Skeletal muscle satellite cell (primary cell): Measurements from ENCODE around the gene IL10.

Experiments used
- H3K27me3 ChIP-seq: 2 replicates; pipeline ENCODE4 v1.7.0; 2013; ENCODE audit warnings: low read length; ENCODE audit not compliant: control insufficient read depth, insufficient read depth
- H3K36me3 ChIP-seq: 2 replicates; pipeline ENCODE4 v1.7.0; 2013; ENCODE audit warnings: mild to moderate bottlenecking, control low read depth, low read length; ENCODE audit not compliant: insufficient read depth
- H3K4me1 ChIP-seq: 2 replicates; pipeline ENCODE4 v1.7.0; 2013; ENCODE audit warnings: low read length; ENCODE audit not compliant: control insufficient read depth, insufficient read depth
- H3K4me2 ChIP-seq: 2 replicates; pipeline ENCODE4 v1.7.0; 2013; ENCODE audit warnings: mild to moderate bottlenecking, low read length
- H3K4me3 ChIP-seq: 2 replicates; pipeline ENCODE4 v1.7.0; 2013; ENCODE audit warnings: low read length
- H3K9ac ChIP-seq: 2 replicates; pipeline ENCODE4 v1.7.0; 2013; ENCODE audit warnings: mild to moderate bottlenecking, low read depth, low read length, moderate library complexity
- H3K9me3 ChIP-seq: replicated peaks from 2 replicates; pipeline ENCODE4 v1.7.0; 2013; ENCODE audit warnings: mild to moderate bottlenecking, control low read depth, low read length

IL10 gene

DNA sequence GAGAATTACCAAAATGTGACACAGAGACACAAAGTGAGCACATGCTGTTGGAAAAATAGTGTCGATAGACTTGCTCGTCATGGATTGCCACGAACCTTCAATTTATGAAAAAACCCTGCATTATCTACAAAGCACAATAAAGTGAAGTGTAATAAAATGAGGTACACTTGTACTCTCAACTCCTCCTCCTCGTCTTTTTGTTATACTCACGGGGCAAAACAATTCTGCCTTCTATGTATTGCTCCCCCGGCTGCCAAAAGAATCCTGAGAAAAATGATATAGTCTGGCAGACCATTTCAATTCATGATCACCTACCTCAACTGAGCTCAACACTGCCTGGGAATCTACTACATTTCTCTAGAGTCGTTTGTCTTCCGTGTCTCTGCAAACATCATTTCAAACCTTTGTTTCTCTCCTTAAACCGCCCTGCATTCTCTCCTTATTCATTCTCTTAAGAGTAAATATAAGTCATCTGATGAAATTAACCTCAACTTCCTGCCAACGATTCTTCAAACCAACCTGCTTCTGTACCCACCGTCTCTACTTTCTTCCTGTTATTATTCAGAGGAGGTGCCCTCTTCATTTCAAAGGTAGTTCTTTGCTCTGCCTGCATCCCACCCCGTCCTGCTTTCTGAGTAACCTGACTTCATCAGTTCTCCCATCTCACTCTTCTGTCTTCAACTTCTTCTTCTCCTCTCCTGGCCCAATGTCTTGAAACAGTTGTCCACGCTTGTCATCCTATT is 14.6 kb downstream of the IL10 start:
- H3K4me1 ChIP-seq: no peaks in the 10 kb centered on the region
- peaks cover 21% of the 10 kb centered on the region for H3K27me3 ChIP-seq
- no peak overlapping the region for H3K9ac ChIP-seq
- H3K4me3 ChIP-seq: no peak overlapping the region
- no peak overlapping the region for H3K4me2 ChIP-seq
- no peaks in the 10 kb centered on the region for H3K9me3 ChIP-seq
- H3K36me3 ChIP-seq: no peaks in the 10 kb centered on the region

- Histone ChIP-seq H3K27me3 (peaks cover 23% of the 10 kb centered on the region), H3K9ac (no peak overlapping the region), H3K4me1 (no peaks in the 10 kb centered on the region), H3K4me3 (no peak overlapping the region), H3K36me3 (no peaks in the 10 kb centered on the region), H3K4me2 (no peak overlapping the region), H3K9me3 (no peaks in the 10 kb centered on the region)
These were observed 18.3 kb downstream of the IL10 start for GRCh38 chr1:206754011-206754410.

DNA sequence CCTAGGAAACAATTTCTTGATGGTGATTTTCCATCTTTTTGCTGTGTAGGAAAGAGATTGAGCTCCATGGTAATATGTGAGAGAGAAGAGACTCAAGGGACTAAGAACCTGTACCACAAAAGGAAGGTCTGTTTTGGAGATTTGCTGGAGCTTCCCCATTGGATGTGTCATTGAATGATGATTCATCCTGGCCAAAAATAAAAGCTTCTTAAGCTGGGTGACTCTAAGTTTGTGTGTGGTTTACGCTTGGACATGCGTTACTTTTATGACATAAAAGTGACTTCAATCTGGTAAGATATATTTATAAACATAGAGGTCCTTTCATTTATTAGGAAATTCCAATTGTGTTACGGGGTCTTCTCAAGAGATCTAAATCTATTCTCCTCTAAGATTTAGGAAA is 19.2 kb downstream of the IL10 start:
- H3K36me3 ChIP-seq: no peaks in the 10 kb centered on the region
- no peaks in the 10 kb centered on the region for H3K9me3 ChIP-seq
- no peak overlapping the region for H3K4me2 ChIP-seq
- H3K4me3 ChIP-seq: no peak overlapping the region
- H3K9ac ChIP-seq: no peak overlapping the region
- H3K27me3 ChIP-seq: peaks cover 23% of the 10 kb centered on the region
- H3K4me1 ChIP-seq: no peaks in the 10 kb centered on the region

GRCh38 chr1:206752481-206752880 is 19.8 kb downstream of the IL10 start:
- peaks cover 23% of the 10 kb centered on the region for H3K27me3 ChIP-seq
- H3K9me3 ChIP-seq: no peaks in the 10 kb centered on the region
- H3K4me3 ChIP-seq: no peak overlapping the region
- no peaks in the 10 kb centered on the region for H3K4me1 ChIP-seq
- no peaks in the 10 kb centered on the region for H3K36me3 ChIP-seq
- no peak overlapping the region for H3K9ac ChIP-seq
- no peak overlapping the region for H3K4me2 ChIP-seq

DNA sequence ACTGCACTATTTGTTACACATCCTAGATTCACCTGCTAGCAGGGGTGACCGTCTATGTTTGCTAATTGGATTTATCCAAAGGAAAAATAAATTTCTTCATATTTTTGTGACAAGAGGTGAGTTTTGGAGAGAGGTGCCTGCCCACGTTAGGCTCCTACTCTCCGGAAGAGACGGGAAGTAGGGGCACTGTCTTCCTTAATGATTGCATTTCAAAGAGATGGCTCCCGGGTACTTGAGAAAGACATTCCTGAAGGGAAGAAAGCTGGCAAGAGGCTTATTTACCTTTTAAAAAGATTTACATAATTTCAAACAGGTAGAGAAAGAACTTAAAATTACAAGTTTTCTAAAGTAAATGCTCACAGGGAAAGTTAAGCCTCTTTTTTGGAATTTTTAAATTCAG is 20.4 kb downstream of the IL10 start:
- H3K4me2 ChIP-seq: no peak overlapping the region

DNA sequence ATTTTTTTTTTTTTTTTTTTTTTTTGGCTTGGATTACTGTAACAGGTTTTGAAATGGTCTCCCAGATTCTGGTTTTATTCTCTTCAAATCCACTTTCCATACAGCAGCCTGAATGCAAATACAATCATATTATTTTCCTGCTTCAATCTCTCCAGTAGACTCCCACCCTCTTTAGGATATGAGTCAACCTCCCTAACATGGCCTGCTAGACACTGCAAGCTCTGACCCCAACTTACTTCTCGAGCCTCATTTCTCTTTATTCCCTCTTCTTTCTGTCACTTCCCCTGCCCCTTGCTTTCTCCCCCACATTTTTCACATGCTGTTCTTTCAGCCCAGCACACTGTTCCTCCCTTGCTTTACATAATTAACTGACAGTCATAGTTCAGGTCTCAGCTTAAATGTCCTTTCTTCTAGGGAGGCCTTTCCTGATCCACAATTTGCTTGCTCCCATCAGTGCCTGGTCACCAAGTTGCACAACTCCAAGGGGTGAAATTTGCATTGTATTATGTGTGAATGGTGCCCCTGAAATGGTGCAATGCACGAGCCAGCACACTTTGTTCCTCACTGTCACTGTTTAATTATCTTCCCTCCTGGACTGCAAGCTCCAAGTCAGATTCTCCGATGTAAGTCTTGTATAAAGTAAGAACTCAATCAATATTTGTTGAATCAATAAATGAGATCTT is 23.8 kb downstream of the IL10 start:
- H3K9me3 ChIP-seq: no peaks in the 10 kb centered on the region
- H3K9ac ChIP-seq: no peak overlapping the region
- H3K4me1 ChIP-seq: no peaks in the 10 kb centered on the region
- H3K27me3 ChIP-seq: peaks cover 13% of the 10 kb centered on the region
- H3K4me3 ChIP-seq: no peak overlapping the region
- no peak overlapping the region for H3K4me2 ChIP-seq
- H3K36me3 ChIP-seq: no peaks in the 10 kb centered on the region

More for the DNA sequence above, 20.4 kb downstream of the IL10 start:
- Histone ChIP-seq H3K27me3 (peaks cover 20% of the 10 kb centered on the region), H3K36me3 (no peaks in the 10 kb centered on the region), H3K4me1 (no peaks in the 10 kb centered on the region), H3K4me3 (no peak overlapping the region), H3K9me3 (no peaks in the 10 kb centered on the region), H3K9ac (no peak overlapping the region)

DNA sequence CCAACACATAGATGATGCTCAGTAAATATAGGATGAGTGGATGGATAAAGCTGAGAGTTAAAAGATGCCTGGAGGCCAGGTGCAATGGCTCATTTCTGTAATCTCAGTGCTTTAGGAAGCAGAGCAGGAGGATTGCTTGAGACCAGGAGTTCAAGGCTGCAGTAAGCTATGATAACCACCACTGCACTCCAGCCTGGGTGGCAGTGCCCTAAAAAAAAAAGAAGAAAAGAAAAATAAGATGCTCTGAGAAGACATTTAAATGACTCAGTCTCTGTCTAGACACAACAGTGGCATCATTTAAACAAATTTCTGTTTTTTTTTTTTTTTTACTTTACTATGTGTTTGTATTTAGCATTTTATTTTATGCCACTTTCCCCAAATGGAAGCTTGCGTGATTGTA is 27.0 kb downstream of the IL10 start:
- Histone ChIP-seq H3K4me3 (no peak overlapping the region), H3K27me3 (peaks cover 8% of the 10 kb centered on the region), H3K36me3 (no peaks in the 10 kb centered on the region), H3K4me2 (no peak overlapping the region), H3K9ac (no peak overlapping the region), H3K9me3 (no peaks in the 10 kb centered on the region), H3K4me1 (no peaks in the 10 kb centered on the region)

GRCh38 chr1:206744683-206745082 is 27.6 kb downstream of the IL10 start:
- no peak overlapping the region for H3K9ac ChIP-seq
- H3K4me3 ChIP-seq: no peak overlapping the region
- H3K4me1 ChIP-seq: no peaks in the 10 kb centered on the region
- H3K9me3 ChIP-seq: no peaks in the 10 kb centered on the region
- no peaks in the 10 kb centered on the region for H3K36me3 ChIP-seq
- H3K27me3 ChIP-seq: peaks cover 5% of the 10 kb centered on the region
- no peak overlapping the region for H3K4me2 ChIP-seq

DNA sequence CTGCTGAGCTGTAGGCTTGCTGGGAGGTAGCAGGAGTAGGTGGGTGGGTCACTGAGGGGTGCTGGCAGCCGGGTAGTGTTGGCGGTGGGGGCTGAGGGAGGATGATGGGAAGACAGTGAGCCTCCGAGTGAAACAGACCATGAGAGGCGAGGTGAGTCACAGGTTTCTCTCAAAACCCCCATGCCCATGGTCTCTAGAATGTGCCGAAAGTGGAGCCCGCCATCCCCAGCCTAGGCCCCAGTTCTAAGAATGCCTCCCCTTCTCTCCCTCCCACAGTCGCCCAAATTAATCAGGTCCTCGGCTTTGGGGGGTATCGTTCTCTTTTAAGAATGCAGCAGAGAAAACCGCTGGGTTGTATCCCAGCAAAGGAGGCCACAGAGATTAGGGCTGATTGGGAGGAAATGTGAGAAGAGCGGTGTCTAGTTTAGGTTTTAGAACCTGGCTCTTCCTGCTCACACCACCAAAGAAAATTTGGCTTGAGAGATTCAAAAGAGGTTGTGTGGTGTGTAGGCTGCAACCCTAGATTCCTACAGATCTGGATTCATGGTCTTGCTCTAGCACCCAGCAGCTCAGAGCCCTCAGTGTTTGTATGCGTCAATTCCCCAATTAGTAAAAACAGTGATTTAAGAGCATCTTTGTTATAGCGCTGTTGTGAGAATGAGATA is 29.4 kb downstream of the IL10 start:
- H3K27me3 ChIP-seq: no peaks in the 10 kb centered on the region
- no peak overlapping the region for H3K9ac ChIP-seq
- H3K4me1 ChIP-seq: no peaks in the 10 kb centered on the region
- no peaks in the 10 kb centered on the region for H3K36me3 ChIP-seq
- H3K4me2 ChIP-seq: no peak overlapping the region
- H3K9me3 ChIP-seq: no peaks in the 10 kb centered on the region
- no peak overlapping the region for H3K4me3 ChIP-seq

- no peaks in the 10 kb centered on the region for H3K4me1 ChIP-seq
- no peaks in the 10 kb centered on the region for H3K9me3 ChIP-seq
- no peak overlapping the region for H3K9ac ChIP-seq
- H3K36me3 ChIP-seq: peaks cover 5% of the 10 kb centered on the region
- no peaks in the 10 kb centered on the region for H3K27me3 ChIP-seq
- H3K4me3 ChIP-seq: no peak overlapping the region
- H3K4me2 ChIP-seq: no peak overlapping the region
These were observed 31.1 kb downstream of the IL10 start for GRCh38 chr1:206741142-206741701.

DNA sequence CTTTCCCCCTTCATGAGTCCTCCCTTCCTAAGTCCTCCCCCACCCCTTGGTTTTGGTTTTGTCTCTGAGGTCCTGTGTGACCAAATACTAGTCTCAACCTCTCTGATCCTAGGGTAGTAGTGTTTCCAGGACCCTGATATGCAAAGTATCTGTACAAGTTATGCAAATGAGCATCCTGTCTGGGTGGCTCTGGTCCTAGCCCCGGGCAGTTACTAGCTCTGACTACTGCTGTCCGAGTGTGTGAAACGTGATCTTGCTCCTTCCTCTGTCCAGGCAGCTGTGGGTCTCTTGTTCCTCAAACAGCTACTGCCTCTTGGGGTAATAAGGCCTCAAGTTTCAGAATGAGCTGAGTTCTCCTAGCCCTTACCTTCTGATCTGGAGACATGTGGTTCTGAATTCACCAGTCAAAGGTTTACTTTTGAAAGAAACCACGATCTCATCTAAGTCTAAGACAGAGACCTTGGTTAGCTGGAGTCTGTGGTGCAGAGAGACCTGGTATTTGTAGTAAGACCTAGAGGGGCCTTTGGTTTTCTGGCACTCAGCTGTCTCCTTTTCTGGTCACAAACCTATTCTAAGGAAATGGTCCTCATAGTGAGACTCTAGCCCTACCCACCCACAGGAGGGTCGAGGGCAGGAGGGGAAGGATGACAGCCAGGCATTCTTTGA is 32.8 kb downstream of the IL10 start:
- Histone ChIP-seq H3K9me3 (no peaks in the 10 kb centered on the region), H3K27me3 (no peaks in the 10 kb centered on the region), H3K4me3 (no peak overlapping the region), H3K9ac (no peak overlapping the region), H3K4me1 (peaks cover 5% of the 10 kb centered on the region), H3K36me3 (peaks cover 21% of the 10 kb centered on the region), H3K4me2 (no peak overlapping the region)
